H9 (cell line): ENCODE results near the gene ATPAF1. TPM values are rescaled to one million over a fixed set of nuclear protein-coding genes. Genes with fewer than 3 reads are reported as not detected.

Source experiments
- DNase-seq: peaks from one replicate; pipeline ENCODE4 v3.0.0-alpha.2; 2017
- H2AFZ ChIP-seq: one replicate; pipeline ENCODE4 v1.6.1; 2013; ENCODE audit warnings: mild to moderate bottlenecking, low read length, control low read depth, moderate library complexity
- H2AK5ac ChIP-seq: 2 replicates; pipeline ENCODE4 v1.6.1; 2013; ENCODE audit warnings: low read length, control low read depth, mixed read lengths; ENCODE audit not compliant: insufficient read length
- H2BK120ac ChIP-seq: one replicate; pipeline ENCODE4 v1.6.1; 2013; ENCODE audit warnings: low read depth, mild to moderate bottlenecking, low read length, control low read depth, inconsistent platforms; ENCODE audit not compliant: poor library complexity, severe bottlenecking
- H2BK12ac ChIP-seq: 2 replicates; pipeline ENCODE4 v1.6.1; 2013; ENCODE audit warnings: low read length, control low read depth, mixed read lengths, low read depth; ENCODE audit not compliant: insufficient read length
- H2BK15ac ChIP-seq: 2 replicates; pipeline ENCODE4 v1.6.1; 2013; ENCODE audit warnings: low read depth, low read length, control low read depth
- H2BK20ac ChIP-seq: one replicate; pipeline ENCODE4 v1.6.1; 2013; ENCODE audit warnings: low read depth, mild to moderate bottlenecking, low read length, control low read depth, inconsistent platforms; ENCODE audit not compliant: poor library complexity, severe bottlenecking
- H2BK5ac ChIP-seq: 2 replicates; pipeline ENCODE4 v1.6.1; 2013; ENCODE audit warnings: low read length, control low read depth, mixed read lengths; ENCODE audit not compliant: insufficient read length
- H3K14ac ChIP-seq: 2 replicates; pipeline ENCODE4 v1.6.1; 2013; ENCODE audit warnings: low read length, control low read depth; ENCODE audit not compliant: insufficient read depth
- H3K18ac ChIP-seq: 2 replicates; pipeline ENCODE4 v1.6.1; 2013; ENCODE audit warnings: low read depth, mild to moderate bottlenecking, mixed read lengths, low read length, control low read depth; ENCODE audit not compliant: insufficient read length
- H3K23ac ChIP-seq: 2 replicates; pipeline ENCODE4 v1.6.1; 2013; ENCODE audit warnings: low read length, control low read depth, mixed read lengths, low read depth; ENCODE audit not compliant: insufficient read length
- H3K23me2 ChIP-seq: 2 replicates; pipeline ENCODE4 v1.6.1; 2013; ENCODE audit warnings: low read depth, mild to moderate bottlenecking, mixed read lengths, low read length, control low read depth; ENCODE audit not compliant: insufficient read length, poor library complexity, severe bottlenecking
- H3K27ac ChIP-seq: 2 replicates; pipeline ENCODE4 v1.5.1; 2013; ENCODE audit warnings: low read length, control low read depth, mixed read lengths, low read depth; ENCODE audit not compliant: insufficient read length
- H3K27me3 ChIP-seq: 2 replicates; pipeline ENCODE4 v1.6.1; 2013; ENCODE audit warnings: low read length, control low read depth, inconsistent platforms; ENCODE audit not compliant: insufficient read depth
- H3K4ac ChIP-seq: 2 replicates; pipeline ENCODE4 v1.6.1; 2013; ENCODE audit warnings: low read depth, mild to moderate bottlenecking, control low read depth, inconsistent platforms, low read length, moderate library complexity
- H3K4me1 ChIP-seq: 2 replicates; pipeline ENCODE4 v1.6.1; 2013; ENCODE audit warnings: low read length, control low read depth, inconsistent platforms; ENCODE audit not compliant: insufficient read depth
- H3K4me2 ChIP-seq: 2 replicates; pipeline ENCODE4 v1.6.1; 2013; ENCODE audit warnings: low read length, control low read depth, mixed read lengths; ENCODE audit not compliant: insufficient read length, insufficient read depth
- H3K56ac ChIP-seq: 2 replicates; pipeline ENCODE4 v1.6.1; 2013; ENCODE audit warnings: low read depth, mild to moderate bottlenecking, mixed read lengths, low read length, control low read depth; ENCODE audit not compliant: insufficient read length
- H3K79me1 ChIP-seq: 2 replicates; pipeline ENCODE4 v1.6.1; 2013; ENCODE audit warnings: low read depth, mild to moderate bottlenecking, moderate library complexity, low read length, control low read depth, inconsistent platforms; ENCODE audit not compliant: insufficient read depth, poor library complexity, severe bottlenecking
- H3K79me2 ChIP-seq: 2 replicates; pipeline ENCODE4 v1.6.1; 2013; ENCODE audit warnings: low read length, control low read depth, inconsistent platforms; ENCODE audit not compliant: insufficient read depth
- H3K9ac ChIP-seq: 2 replicates; pipeline ENCODE4 v1.6.1; 2013; ENCODE audit warnings: low read length, control low read depth, mixed read lengths; ENCODE audit not compliant: insufficient read length; ENCODE audit errors: extremely low read depth
- H3K9me3 ChIP-seq: one replicate; pipeline ENCODE4 v1.6.1; 2013; ENCODE audit warnings: low read depth, low read length, inconsistent platforms; ENCODE audit not compliant: control insufficient read depth
- H3T11ph ChIP-seq: one replicate; pipeline ENCODE4 v1.6.1; 2013; ENCODE audit warnings: mild to moderate bottlenecking, low read length, control low read depth, inconsistent platforms
- H4K20me1 ChIP-seq: one replicate; pipeline ENCODE4 v1.6.1; 2013; ENCODE audit not compliant: control insufficient read depth, insufficient read length, insufficient read depth
- H4K5ac ChIP-seq: 2 replicates; pipeline ENCODE4 v1.6.1; 2013; ENCODE audit warnings: low read depth, mild to moderate bottlenecking, mixed read lengths, low read length, control low read depth; ENCODE audit not compliant: insufficient read length
- H4K8ac ChIP-seq: replicated peaks from 2 replicates; pipeline ENCODE4 v1.6.1; 2013; ENCODE audit warnings: low read length, control low read depth, mixed read lengths, low read depth; ENCODE audit not compliant: insufficient read length
- H4K91ac ChIP-seq: 2 replicates; pipeline ENCODE4 v1.6.1; 2013; ENCODE audit warnings: low read depth, mild to moderate bottlenecking, moderate library complexity, mixed read lengths, low read length, control low read depth; ENCODE audit not compliant: insufficient read length
- H3K27ac Mint-ChIP-seq, 3 experiments: 2 replicates in 2 of 3; 3 replicates in 1 of 3; pipeline ENCODE4 v1.8.0; 2020 to 2021; ENCODE audit warnings: mixed read lengths in 3 of 3, mild to moderate bottlenecking in 1 of 3, moderate library complexity in 1 of 3
- H3K27me3 Mint-ChIP-seq: 2 replicates; pipeline ENCODE4 v1.8.0; 2021; ENCODE audit warnings: low read depth, mild to moderate bottlenecking, moderate library complexity, mixed read lengths
- H3K36me3 Mint-ChIP-seq, 3 experiments: 2 replicates in 2 of 3; 3 replicates in 1 of 3; pipeline ENCODE4 v1.8.0; 2020 to 2021; ENCODE audit warnings: low read depth in 3 of 3, mixed read lengths in 3 of 3; ENCODE audit not compliant: insufficient read depth in 1 of 3
- H3K4me1 Mint-ChIP-seq, 2 experiments: 2 replicates each; pipeline ENCODE4 v1.8.0; 2020; ENCODE audit warnings: mixed read lengths in 2 of 2
- H3K4me3 Mint-ChIP-seq, 2 experiments: 2 replicates in 1 of 2; 3 replicates in 1 of 2; pipeline ENCODE4 v1.8.0; 2020 to 2021; ENCODE audit warnings: mild to moderate bottlenecking in 2 of 2, mixed read lengths in 2 of 2, moderate library complexity in 1 of 2
- H3K9me3 Mint-ChIP-seq, 2 experiments: 2 replicates in 1 of 2; 3 replicates in 1 of 2; pipeline ENCODE4 v1.8.0; 2020; ENCODE audit warnings: mild to moderate bottlenecking in 2 of 2, mixed read lengths in 2 of 2, moderate library complexity in 1 of 2
- CTCF ChIP-seq: fragments of 200-600 bp; sonication (generic); conservative IDR thresholded peaks from 3 replicates; pipeline ENCODE4 v1.8.0; 2021; ENCODE audit warnings: antibody characterized with exemption, mild to moderate bottlenecking
- WGBS: extraction: QIAGEN DNeasy Blood & Tissue Kit; methylation state at CpG from one replicate; pipeline ENCODE4 v1.1.7; 2013; ENCODE audit warnings: missing lambda C conversion rate, low lambda C conversion rate, mixed read lengths; ENCODE audit not compliant: insufficient read length; ENCODE audit errors: extremely low coverage; 5-methylcytosine and 5-hydroxymethylcytosine counted together
- total RNA-seq: library from RNA; stranded (reverse); gene quantifications from 2 replicates; pipeline ENCODE4 v1.2.1, GENCODE V29; 2021

The ATPAF1 gene
- total RNA-seq, 1 experiment from 2014 or later: 57.3 TPM

DNA sequence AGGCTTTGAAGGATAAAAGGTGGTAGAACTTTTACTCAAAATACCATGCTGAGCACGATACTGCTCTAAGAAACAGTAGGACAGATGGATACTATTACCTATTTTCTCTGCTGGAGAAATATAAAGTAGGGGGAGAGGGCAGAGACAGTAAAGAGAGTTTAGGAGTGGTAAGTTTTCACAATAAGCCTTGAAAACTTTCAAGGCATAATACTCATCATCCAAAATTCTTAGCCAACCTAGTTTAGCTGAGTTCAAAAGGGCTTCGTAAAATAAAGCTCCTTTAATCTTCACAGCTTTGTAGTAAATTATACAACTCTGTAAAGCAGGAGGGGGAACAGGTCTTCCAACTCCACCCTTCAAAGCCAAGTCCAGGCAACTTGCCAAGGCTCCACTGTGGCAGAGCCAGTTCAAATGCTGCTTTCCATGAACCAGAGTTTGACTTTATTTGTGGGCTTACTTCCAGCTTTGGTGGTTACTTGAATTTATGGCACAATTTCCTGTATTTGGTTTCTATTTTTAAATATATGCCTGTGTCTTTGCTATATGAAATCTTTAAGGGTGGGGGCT, 19.0 kb upstream of the ATPAF1 start:
- Histone ChIP-seq H3K56ac (no peak overlapping the region), H2BK20ac (no peak overlapping the region), H3K23me2 (no peaks in the 10 kb centered on the region), H3K79me1 (no peaks in the 10 kb centered on the region), H2AK5ac (no peak overlapping the region), H3K79me2 (no peaks in the 10 kb centered on the region), H3K4me2 (no peak overlapping the region), H3T11ph (no peak overlapping the region), H3K18ac (no peak overlapping the region), H3K4ac (no peak overlapping the region), H2BK120ac (no peak overlapping the region), H3K4me1 (no peaks in the 10 kb centered on the region), H2AFZ (no peak overlapping the region), H3K9ac (no peak overlapping the region), H2BK12ac (no peak overlapping the region), H4K20me1 (no peaks in the 10 kb centered on the region), H3K27me3 (no peaks in the 10 kb centered on the region), H3K27ac (no peak overlapping the region), H4K8ac (no peak overlapping the region), H2BK5ac (no peak overlapping the region), H3K23ac (no peak overlapping the region), H2BK15ac (no peak overlapping the region), H4K91ac (no peak overlapping the region), H3K9me3 (no peaks in the 10 kb centered on the region), H4K5ac (no peak overlapping the region), H3K14ac (no peak overlapping the region)
- Mint-ChIP-seq H3K4me1 (no peaks in the 10 kb centered on the region), H3K4me3 (no peak overlapping the region), H3K27me3 (no peaks in the 10 kb centered on the region), H3K9me3 (no peaks in the 10 kb centered on the region), H3K36me3 (peaks cover 10 to 89% (median 77%) of the 10 kb centered on the region in 3 experiments; a peak in 6 of 7 replicates), H3K27ac (no peak overlapping the region)
- TF ChIP-seq CTCF: no peak
- DNase-seq: no peak
- no CpG with 5 or more reads among the region's 2 CpGs for WGBS
